Measurements from ENCODE around the gene IGSF21.

- TF ChIP-seq CTCF (conservative IDR thresholded peaks at IDR 0.05) = no peak
- no peak for TF ChIP-seq ZFX (IDR thresholded peaks at IDR 0.05)
Measured at GRCh38 chr1:18128298-18128697, 20.7 kb downstream of the IGSF21 start.
